ENCODE results near the gene KCNK7.

Gene KCNK7

GRCh38 chr11:65607614-65608426 is 12.2 kb upstream of the KCNK7 start:
- Histone ChIP-seq H3K9me3 (ENCODE audit: low read length) (no peaks in the 10 kb centered on the region), H3K4me1 (ENCODE audit: insufficient read depth, low read length) (peaks cover 47% of the 10 kb centered on the region), H3K9ac (ENCODE audit: low read length) (no peak overlapping the region), H3K27me3 (ENCODE audit: control insufficient read depth in 1 of 2, insufficient read depth in 2 of 2, low read length in 2 of 2) (no peaks in the 10 kb centered on the region), H3K4me3 (ENCODE audit: low read depth in 1 of 2, low read length in 2 of 2) (peak overlapping the region; percentile 30 to 52), H3K36me3 (ENCODE audit: insufficient read depth, low read length) (peaks cover 59% of the 10 kb centered on the region), H3K27ac (ENCODE audit: low read depth, low read length) (peak overlapping the region; percentile 84)

- Histone ChIP-seq H3K4me3 (ENCODE audit: low read depth in 1 of 2, low read length in 2 of 2) (peak overlapping the region; percentile 30 to 52), H3K4me1 (ENCODE audit: insufficient read depth, low read length) (peaks cover 40% of the 10 kb centered on the region), H3K27ac (ENCODE audit: low read depth, low read length) (peak overlapping the region; percentile 84), H3K9ac (ENCODE audit: low read length) (peak overlapping the region; percentile 15), H3K36me3 (ENCODE audit: insufficient read depth, low read length) (peaks cover 56% of the 10 kb centered on the region), H3K9me3 (ENCODE audit: low read length) (no peaks in the 10 kb centered on the region), H3K27me3 (ENCODE audit: control insufficient read depth in 1 of 2, insufficient read depth in 2 of 2, low read length in 2 of 2) (no peaks in the 10 kb centered on the region)
These were observed 11.4 kb upstream of the KCNK7 start for GRCh38 chr11:65606876-65607613.

- Histone ChIP-seq H3K9ac (ENCODE audit: low read length) (no peak overlapping the region), H3K27ac (ENCODE audit: low read depth, low read length) (no peak overlapping the region), H3K36me3 (ENCODE audit: insufficient read depth, low read length) (peaks cover 54% of the 10 kb centered on the region), H3K4me1 (ENCODE audit: insufficient read depth, low read length) (peaks cover 23% of the 10 kb centered on the region), H3K27me3 (ENCODE audit: control insufficient read depth in 1 of 2, insufficient read depth in 2 of 2, low read length in 2 of 2) (no peaks in the 10 kb centered on the region), H3K4me3 (ENCODE audit: low read depth in 1 of 2, low read length in 2 of 2) (no peak overlapping the region), H3K9me3 (ENCODE audit: low read length) (no peaks in the 10 kb centered on the region)
These were observed 8.7 kb upstream of the KCNK7 start for GRCh38 chr11:65604258-65604657.

GRCh38 chr11:65599955-65600246 is 4.3 kb upstream of the KCNK7 start:
- Histone ChIP-seq H3K9me3 (ENCODE audit: low read length) (no peaks in the 10 kb centered on the region), H3K27me3 (ENCODE audit: control insufficient read depth in 1 of 2, insufficient read depth in 2 of 2, low read length in 2 of 2) (no peaks in the 10 kb centered on the region), H3K4me1 (ENCODE audit: insufficient read depth, low read length) (peaks cover 4% of the 10 kb centered on the region), H3K27ac (ENCODE audit: low read depth, low read length) (no peak overlapping the region), H3K36me3 (ENCODE audit: insufficient read depth, low read length) (peaks cover 55% of the 10 kb centered on the region), H3K4me3 (ENCODE audit: low read depth in 1 of 2, low read length in 2 of 2) (no peak overlapping the region), H3K9ac (ENCODE audit: low read length) (no peak overlapping the region)

- peaks cover 52% of the 10 kb centered on the region for H3K36me3 ChIP-seq (ENCODE audit: insufficient read depth, low read length)
- H3K9me3 ChIP-seq (ENCODE audit: low read length), result no peaks in the 10 kb centered on the region
- H3K4me3 ChIP-seq (ENCODE audit: low read depth in 1 of 2, low read length in 2 of 2), result no peak overlapping the region
- no peak overlapping the region for H3K9ac ChIP-seq (ENCODE audit: low read length)
- H3K27ac ChIP-seq (ENCODE audit: low read depth, low read length), result no peak overlapping the region
- no peaks in the 10 kb centered on the region for H3K27me3 ChIP-seq (ENCODE audit: control insufficient read depth in 1 of 2, insufficient read depth in 2 of 2, low read length in 2 of 2)
- peaks cover 4% of the 10 kb centered on the region for H3K4me1 ChIP-seq (ENCODE audit: insufficient read depth, low read length)
These were observed 3.8 kb upstream of the KCNK7 start for GRCh38 chr11:65599216-65599954.

GRCh38 chr11:65598258-65598699 is 2.7 kb upstream of the KCNK7 start:
- H3K9me3 ChIP-seq (ENCODE audit: low read length), result no peaks in the 10 kb centered on the region
- H3K9ac ChIP-seq (ENCODE audit: low read length), result no peak overlapping the region
- H3K4me1 ChIP-seq (ENCODE audit: insufficient read depth, low read length), result peaks cover 15% of the 10 kb centered on the region
- peaks cover 42% of the 10 kb centered on the region for H3K36me3 ChIP-seq (ENCODE audit: insufficient read depth, low read length)
- H3K27me3 ChIP-seq (ENCODE audit: control insufficient read depth in 1 of 2, insufficient read depth in 2 of 2, low read length in 2 of 2), result no peaks in the 10 kb centered on the region
- no peak overlapping the region for H3K27ac ChIP-seq (ENCODE audit: low read depth, low read length)
- H3K4me3 ChIP-seq (ENCODE audit: low read depth in 1 of 2, low read length in 2 of 2), result no peak overlapping the region

GRCh38 chr11:65596520-65596919 is 920 bp upstream of the KCNK7 start:
- Histone ChIP-seq H3K9me3 (ENCODE audit: low read length) (no peaks in the 10 kb centered on the region), H3K27me3 (ENCODE audit: control insufficient read depth in 1 of 2, insufficient read depth in 2 of 2, low read length in 2 of 2) (no peaks in the 10 kb centered on the region), H3K4me1 (ENCODE audit: insufficient read depth, low read length) (peaks cover 21% of the 10 kb centered on the region), H3K4me3 (ENCODE audit: low read depth in 1 of 2, low read length in 2 of 2) (no peak overlapping the region), H3K9ac (ENCODE audit: low read length) (no peak overlapping the region), H3K27ac (ENCODE audit: low read depth, low read length) (no peak overlapping the region), H3K36me3 (ENCODE audit: insufficient read depth, low read length) (peaks cover 32% of the 10 kb centered on the region)

- no peak overlapping the region for H3K27ac ChIP-seq (ENCODE audit: low read depth, low read length)
- no peaks in the 10 kb centered on the region for H3K9me3 ChIP-seq (ENCODE audit: low read length)
- peaks cover 21% of the 10 kb centered on the region for H3K4me1 ChIP-seq (ENCODE audit: insufficient read depth, low read length)
- peaks cover 34% of the 10 kb centered on the region for H3K36me3 ChIP-seq (ENCODE audit: insufficient read depth, low read length)
- no peak overlapping the region for H3K4me3 ChIP-seq (ENCODE audit: low read depth in 1 of 2, low read length in 2 of 2)
- no peaks in the 10 kb centered on the region for H3K27me3 ChIP-seq (ENCODE audit: control insufficient read depth in 1 of 2, insufficient read depth in 2 of 2, low read length in 2 of 2)
- no peak overlapping the region for H3K9ac ChIP-seq (ENCODE audit: low read length)
These were observed 469 bp downstream of the KCNK7 start for GRCh38 chr11:65595131-65595530.

GRCh38 chr11:65593518-65594414 is 1.8 kb downstream of the KCNK7 start:
- Histone ChIP-seq H3K4me1 (ENCODE audit: insufficient read depth, low read length) (peaks cover 22% of the 10 kb centered on the region), H3K36me3 (ENCODE audit: insufficient read depth, low read length) (peaks cover 31% of the 10 kb centered on the region), H3K9me3 (ENCODE audit: low read length) (no peaks in the 10 kb centered on the region), H3K27ac (ENCODE audit: low read depth, low read length) (peak overlapping the region; percentile 60), H3K4me3 (ENCODE audit: low read depth in 1 of 2, low read length in 2 of 2) (no peak overlapping the region), H3K27me3 (ENCODE audit: control insufficient read depth in 1 of 2, insufficient read depth in 2 of 2, low read length in 2 of 2) (no peaks in the 10 kb centered on the region), H3K9ac (ENCODE audit: low read length) (no peak overlapping the region)

GRCh38 chr11:65592858-65593517 is 2.6 kb downstream of the KCNK7 start:
- Histone ChIP-seq H3K4me1 (ENCODE audit: insufficient read depth, low read length) (peaks cover 30% of the 10 kb centered on the region), H3K27me3 (ENCODE audit: control insufficient read depth in 1 of 2, insufficient read depth in 2 of 2, low read length in 2 of 2) (no peaks in the 10 kb centered on the region), H3K9me3 (ENCODE audit: low read length) (no peaks in the 10 kb centered on the region), H3K36me3 (ENCODE audit: insufficient read depth, low read length) (peaks cover 23% of the 10 kb centered on the region), H3K4me3 (ENCODE audit: low read depth in 1 of 2, low read length in 2 of 2) (no peak overlapping the region), H3K9ac (ENCODE audit: low read length) (no peak overlapping the region), H3K27ac (ENCODE audit: low read depth, low read length) (peak overlapping the region; percentile 60)
